Measurements from ENCODE around the gene KIAA1549.

Gene KIAA1549

GRCh38 chr7:138964624-138965436 is 16.4 kb downstream of the KIAA1549 start:
- no peak for TF ChIP-seq CTCF (IDR thresholded peaks at IDR 0.05; ENCODE audit: low read depth, low read length, missing control alignments)
- in situ Hi-C loops (cut with HindIII; ENCODE audit: low sequenced_read_pairs) = no loop called here
- H3K4me3 ChIP-seq (ENCODE audit: low read depth, low read length) = no peak overlapping the region
- no peak for DNase-seq (ENCODE audit: low read depth)

DNA sequence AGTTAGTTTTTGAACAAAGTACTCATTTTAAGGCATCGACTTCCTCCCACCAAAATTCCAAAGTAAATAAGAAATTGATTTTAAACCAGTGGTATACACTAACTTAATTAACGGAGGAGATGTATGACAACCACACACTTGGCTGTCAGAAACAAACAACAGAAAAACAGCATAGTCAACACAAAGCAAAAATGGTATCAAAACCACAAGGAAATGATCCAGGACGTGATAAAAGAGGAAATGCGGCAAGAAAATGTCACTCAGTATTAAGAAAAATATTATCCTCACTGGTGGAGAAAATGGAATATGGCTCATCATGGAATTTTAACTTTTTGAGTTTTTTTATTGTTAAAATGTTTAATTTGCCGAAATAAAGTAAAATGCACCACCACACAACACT is 17.5 kb downstream of the KIAA1549 start:
- no peak overlapping the region for H3K4me3 ChIP-seq (ENCODE audit: low read depth, low read length)
- DNase-seq (ENCODE audit: low read depth) = no peak
- in situ Hi-C loops (cut with HindIII; ENCODE audit: low sequenced_read_pairs) = no loop called here
- no peak for TF ChIP-seq CTCF (IDR thresholded peaks at IDR 0.05; ENCODE audit: low read depth, low read length, missing control alignments)

DNA sequence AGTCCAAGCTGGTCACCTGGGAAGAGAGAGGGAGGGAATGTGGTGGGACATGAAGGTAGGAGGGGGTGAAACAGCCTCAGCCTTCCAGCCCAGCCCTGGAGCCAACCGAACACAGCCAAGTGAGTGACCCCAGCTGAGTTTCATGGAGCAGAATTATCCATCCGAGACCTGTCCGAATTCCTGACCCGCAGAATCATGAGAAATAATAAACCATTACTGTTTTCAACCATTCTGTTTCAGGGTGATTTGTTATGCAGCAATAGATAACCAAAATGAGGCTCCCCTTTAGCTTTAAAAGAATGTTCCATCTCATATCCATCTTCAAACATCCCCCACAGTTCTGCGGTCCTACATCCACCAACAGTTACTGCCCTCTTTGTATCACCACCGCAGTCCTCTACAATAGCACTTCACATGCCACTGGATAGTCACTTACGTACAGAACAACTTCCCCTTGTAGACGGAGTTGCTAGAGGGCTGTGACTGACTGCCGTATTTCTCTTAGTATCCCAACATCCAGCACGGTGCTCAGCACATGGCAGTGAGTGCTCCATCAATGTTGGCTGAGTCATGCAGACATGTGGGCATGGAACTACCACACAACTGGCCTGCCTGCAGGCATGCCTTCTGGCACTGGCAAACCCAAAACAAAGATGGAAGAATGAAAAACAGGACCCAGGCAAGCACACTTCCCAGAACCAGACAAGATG is 18.5 kb downstream of the KIAA1549 start:
- H3K4me3 ChIP-seq (ENCODE audit: low read depth, low read length) = no peak overlapping the region
- in situ Hi-C loops (cut with HindIII; ENCODE audit: low sequenced_read_pairs) = no loop called here
- DNase-seq (ENCODE audit: low read depth) = no peak
- no peak for TF ChIP-seq CTCF (IDR thresholded peaks at IDR 0.05; ENCODE audit: low read depth, low read length, missing control alignments)

DNA sequence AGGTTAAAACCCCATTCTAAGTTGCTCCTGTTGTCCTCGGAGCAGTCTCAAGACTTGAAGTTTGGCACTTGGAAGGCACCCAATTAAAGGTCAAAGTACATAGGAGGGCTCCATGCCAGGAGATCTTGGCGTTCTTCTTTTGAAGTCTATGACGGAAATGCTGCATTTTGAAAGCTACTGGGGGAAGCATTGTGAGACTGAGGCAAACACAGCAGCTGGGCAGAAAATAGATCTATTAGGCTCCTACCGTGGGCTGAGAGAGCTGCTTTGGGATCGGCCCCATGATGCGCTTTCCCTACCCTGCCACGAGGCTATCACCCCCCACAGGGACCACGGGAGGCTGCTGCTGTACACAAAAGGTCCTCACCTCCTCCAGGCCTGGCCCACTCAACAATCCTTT is 20.0 kb downstream of the KIAA1549 start:
- TF ChIP-seq CTCF (IDR thresholded peaks at IDR 0.05; ENCODE audit: low read depth, low read length, missing control alignments) = no peak
- DNase-seq (ENCODE audit: low read depth) = peak; percentile 16
- H3K4me3 ChIP-seq (ENCODE audit: low read depth, low read length) = no peak overlapping the region
- in situ Hi-C loops (cut with HindIII; ENCODE audit: low sequenced_read_pairs) = no loop called here

GRCh38 chr7:138958391-138958956 is 22.7 kb downstream of the KIAA1549 start:
- no peak for TF ChIP-seq CTCF (IDR thresholded peaks at IDR 0.05; ENCODE audit: low read depth, low read length, missing control alignments)
- in situ Hi-C loops (cut with HindIII; ENCODE audit: low sequenced_read_pairs) = no loop called here
- DNase-seq (ENCODE audit: low read depth) = no peak
- H3K4me3 ChIP-seq (ENCODE audit: low read depth, low read length) = no peak overlapping the region

DNA sequence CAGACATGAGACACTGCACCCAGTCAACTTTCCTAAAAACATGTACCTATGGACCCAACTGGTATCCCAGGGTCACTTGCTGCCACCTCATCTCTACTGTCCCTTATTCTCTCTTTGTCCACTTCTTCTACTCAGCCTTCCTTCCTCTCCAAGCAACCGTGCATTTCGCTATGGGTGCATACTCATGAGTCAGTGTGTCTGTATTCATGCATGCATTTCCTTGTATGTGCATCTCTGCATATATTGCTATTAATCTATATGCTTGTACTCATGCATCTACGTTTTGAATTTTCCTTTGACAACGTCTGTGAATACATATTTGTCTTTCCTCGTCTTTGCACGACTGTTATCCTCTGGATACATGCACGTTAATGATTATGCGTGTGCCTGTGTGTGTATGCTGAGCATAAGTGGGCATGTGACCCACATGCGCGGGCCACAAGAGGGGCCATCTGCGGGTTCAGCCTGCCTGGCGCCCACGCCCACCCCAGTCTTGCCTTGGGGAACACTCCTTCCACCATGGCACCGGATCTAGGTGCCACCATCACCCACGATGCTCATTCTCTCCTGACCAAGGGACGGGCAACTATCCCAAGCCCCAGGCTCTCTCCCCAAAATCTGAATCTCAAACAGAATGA is 23.3 kb downstream of the KIAA1549 start:
- H3K4me3 ChIP-seq (ENCODE audit: low read depth, low read length) = no peak overlapping the region
- in situ Hi-C loops (cut with HindIII; ENCODE audit: low sequenced_read_pairs) = no loop called here
- TF ChIP-seq CTCF (IDR thresholded peaks at IDR 0.05; ENCODE audit: low read depth, low read length, missing control alignments) = no peak
- DNase-seq (ENCODE audit: low read depth) = no peak
